Ovary (tissue), 9 donors: ENCODE data around the gene BTNL2. TPM values are rescaled to one million over a fixed set of nuclear protein-coding genes. Genes with fewer than 3 reads are reported as not detected.

Experiments used
- DNase-seq, 5 donors: peaks; one replicate each; pipeline ENCODE4 v3.0.0-alpha.2; 2019 to 2020
- H3K27ac ChIP-seq, 2 donors: fragments of 200-600 bp; one replicate each; pipeline versions ENCODE4 v1.5.1 to v1.8.0; 2019 to 2022
- H3K27me3 ChIP-seq: fragments of 200-600 bp; one replicate; pipeline ENCODE4 v1.8.0; 2022
- H3K36me3 ChIP-seq: fragments of 200-600 bp; sonication (generic); one replicate; pipeline ENCODE4 v1.5.1; 2019
- H3K4me1 ChIP-seq: one replicate; pipeline ENCODE4 v1.8.1; 2013; ENCODE audit warnings: mild to moderate bottlenecking, moderate library complexity; ENCODE audit not compliant: insufficient read depth
- H3K4me3 ChIP-seq: fragments of 200-600 bp; sonication (generic); one replicate; pipeline ENCODE4 v1.5.1; 2017
- H3K9me3 ChIP-seq, 2 donors: fragments of 200-600 bp in 1 of 2; sonication (generic) in 1 of 2; one replicate each; pipeline versions ENCODE4 v1.5.1 to v1.8.1; 2013 to 2019; ENCODE audit warnings: mild to moderate bottlenecking in 1 of 2, moderate library complexity in 1 of 2
- CTCF ChIP-seq, 3 donors: fragments of 450-650 bp in 2 of 3; fragments of 200-600 bp in 1 of 3; IDR thresholded peaks; one replicate each; pipeline versions ENCODE4 v1.5.1 to v1.8.0; 2016 to 2022; ENCODE audit warnings: antibody characterized with exemption in 3 of 3, mild to moderate bottlenecking in 1 of 3
- EP300 ChIP-seq: sonication (generic); formaldehyde crosslinking; IDR thresholded peaks from one replicate; pipeline ENCODE4 v1.6.1; 2017; ENCODE audit warnings: antibody characterized with exemption
- POLR2A ChIP-seq: fragments of 450-650 bp; IDR thresholded peaks from one replicate; pipeline ENCODE4 v1.6.1; 2017; ENCODE audit warnings: antibody characterized with exemption, mild to moderate bottlenecking, moderate library complexity
- WGBS, 3 donors: extraction: QIAGEN DNeasy Blood & Tissue Kit in 1 of 3; methylation state at CpG; one replicate each; pipeline versions ENCODE4 v1.1.5 to v1.1.7; 2013 to 2017; 5-methylcytosine and 5-hydroxymethylcytosine counted together
- intact Hi-C, 4 donors: fragments of 100-400 bp; cut with DNase I; formaldehyde crosslinking; loops; one replicate each; pipeline versions ENCODE4 v1.11.0 to v1.15.1; 2022 to 2023
- polyA plus RNA-seq, 2 donors: library from polyadenylated mRNA; stranded (reverse); fragments of 200-250 nt in 1 of 2; fragments of 350-450 nt in 1 of 2; fragmentation: Illumina TruSeq in 1 of 2; extraction: RNeasy Lipid Tissue Mini Kit (QIAGEN cat#74804) in 1 of 2; gene quantifications; one replicate each; pipeline ENCODE4 v1.2.3, GENCODE V29; 2013 to 2014
- total RNA-seq, 7 donors: library from RNA; depleted of rRNA in 2 of 7; stranded (reverse); fragments of >200 nt in 2 of 7; fragmentation: NEBNext Ultra II Directional in 3 of 7; extraction: Animal tissue kit (Norgen Biotek cat#: 25700) in 3 of 7; gene quantifications; one replicate each; pipeline versions ENCODE4 v1.1.0 to v1.2.4, GENCODE V29; 2016 to 2023
- donor health status: DM: no; HTN: no; CAD: no; lungs with moderate emphysema.
- donor health status: DM: no; HTN: no; CAD: no.
- donor health status: Bipolar disorder and iron deficiency.
- donor health status: DM: yes; HTN: yes; CAD: no.
- donor health status: DM: no; HTN: no; CAD: no.
- donor health status: DM: yes; HTN: yes; CAD: no.

The BTNL2 gene
- total and polyA plus RNA-seq, 9 donors = not detected

GRCh38 chr6:32405656-32406055, 1.3 kb downstream of the BTNL2 start:
- no peaks in the 10 kb centered on the region for H3K4me1 ChIP-seq
- intact Hi-C loops = no loop called here
- TF ChIP-seq CTCF (IDR thresholded peaks at IDR 0.05) (no peak), POLR2A (no peak), EP300 (no peak)
- DNase-seq = no peak
- no peak overlapping the region for H3K27ac ChIP-seq
- 3 to 15% (median 3%) methylated on average over 1 of the region's 1 CpG for WGBS, 3 donors
- H3K27me3 ChIP-seq = no peaks in the 10 kb centered on the region
- H3K9me3 ChIP-seq = no peaks in the 10 kb centered on the region
- no peaks in the 10 kb centered on the region for H3K36me3 ChIP-seq
- H3K4me3 ChIP-seq = no peak overlapping the region

GRCh38 chr6:32402812-32403211, 4.2 kb downstream of the BTNL2 start:
- H3K27me3 ChIP-seq = no peaks in the 10 kb centered on the region

GRCh38 chr6:32401284-32401963, 5.6 kb downstream of the BTNL2 start:
- no peak for TF ChIP-seq EP300
- TF ChIP-seq CTCF (IDR thresholded peaks at IDR 0.05) = no peak
- TF ChIP-seq POLR2A = no peak
- Histone ChIP-seq H3K27ac (no peak overlapping the region), H3K27me3 (no peaks in the 10 kb centered on the region), H3K4me1 (no peaks in the 10 kb centered on the region), H3K9me3 (no peaks in the 10 kb centered on the region), H3K36me3 (no peaks in the 10 kb centered on the region), H3K4me3 (no peak overlapping the region)
- DNase-seq = no peak
- intact Hi-C loops = no loop called here
- 6 to 20% (median 7%) methylated on average over 4 of the region's 4 CpGs for whole genome bisulfite sequencing, 3 donors

More at GRCh38 chr6:32402812-32403211, 4.2 kb downstream of the BTNL2 start:
- no peaks in the 10 kb centered on the region for H3K4me1 ChIP-seq
- H3K36me3 ChIP-seq = no peaks in the 10 kb centered on the region
- no peak for TF ChIP-seq POLR2A
- TF ChIP-seq CTCF (IDR thresholded peaks at IDR 0.05) = no peak
- no peak for TF ChIP-seq EP300
- intact Hi-C loops = no loop called here
- DNase-seq = no peak
- no peaks in the 10 kb centered on the region for H3K9me3 ChIP-seq
- WGBS, 3 donors = 41 to 70% (median 58%) methylated on average over 8 of the region's 8 CpGs
- no peak overlapping the region for H3K4me3 ChIP-seq
- no peak overlapping the region for H3K27ac ChIP-seq

GRCh38 chr6:32397252-32397920, 9.6 kb downstream of the BTNL2 start:
- intact Hi-C loops = no loop called here
- Histone ChIP-seq H3K4me3 (no peak overlapping the region), H3K27me3 (no peaks in the 10 kb centered on the region), H3K36me3 (no peaks in the 10 kb centered on the region), H3K4me1 (no peaks in the 10 kb centered on the region), H3K27ac (no peak overlapping the region), H3K9me3 (no peaks in the 10 kb centered on the region)
- 80 to 84% (median 82%) methylated on average over 7 of the region's 7 CpGs for WGBS, 3 donors
- DNase-seq = no peak
- TF ChIP-seq EP300 (no peak), POLR2A (no peak), CTCF (IDR thresholded peaks at IDR 0.05) (no peak)
